Thyroid gland (tissue), 4 donors: ENCODE results near the gene ECHS1.

Source experiments
- POLR2A ChIP-seq, 2 donors: fragments of 450-650 bp; IDR thresholded peaks; one replicate each; pipeline ENCODE4 v1.6.1; 2017; ENCODE audit warnings: antibody characterized with exemption in 2 of 2, mild to moderate bottlenecking in 2 of 2, moderate library complexity in 1 of 2
- TF ChIP-seq, protein P1 (sequence below), 6 experiments: fragments of 200-600 bp in 3 of 6; fragments of 450-650 bp in 3 of 6; sonication (generic) in 3 of 6; IDR thresholded peaks; one replicate each; pipeline ENCODE4 v1.5.1; 2016 to 2019; ENCODE audit warnings: antibody characterized with exemption in 6 of 6, mild to moderate bottlenecking in 2 of 6, inconsistent platforms in 1 of 6, moderate library complexity in 1 of 6

DNA sequence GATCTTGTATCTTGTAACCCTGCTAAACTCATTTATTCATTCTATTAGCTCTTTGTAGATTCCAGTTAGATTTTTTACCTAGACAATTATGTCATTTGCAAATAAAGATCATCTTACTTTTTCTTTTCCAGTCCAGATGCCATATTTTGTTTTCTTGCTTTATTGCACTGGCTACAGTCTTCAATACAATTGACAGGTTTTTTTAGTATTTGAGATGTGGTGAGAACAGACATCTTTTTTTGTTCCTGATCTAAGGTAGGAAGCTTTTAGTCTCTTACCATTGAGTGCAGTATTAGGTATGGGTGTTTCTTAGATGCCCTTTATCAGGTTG is 39.2 kb upstream of the ECHS1 start:
- TF ChIP-seq, protein P1, sequence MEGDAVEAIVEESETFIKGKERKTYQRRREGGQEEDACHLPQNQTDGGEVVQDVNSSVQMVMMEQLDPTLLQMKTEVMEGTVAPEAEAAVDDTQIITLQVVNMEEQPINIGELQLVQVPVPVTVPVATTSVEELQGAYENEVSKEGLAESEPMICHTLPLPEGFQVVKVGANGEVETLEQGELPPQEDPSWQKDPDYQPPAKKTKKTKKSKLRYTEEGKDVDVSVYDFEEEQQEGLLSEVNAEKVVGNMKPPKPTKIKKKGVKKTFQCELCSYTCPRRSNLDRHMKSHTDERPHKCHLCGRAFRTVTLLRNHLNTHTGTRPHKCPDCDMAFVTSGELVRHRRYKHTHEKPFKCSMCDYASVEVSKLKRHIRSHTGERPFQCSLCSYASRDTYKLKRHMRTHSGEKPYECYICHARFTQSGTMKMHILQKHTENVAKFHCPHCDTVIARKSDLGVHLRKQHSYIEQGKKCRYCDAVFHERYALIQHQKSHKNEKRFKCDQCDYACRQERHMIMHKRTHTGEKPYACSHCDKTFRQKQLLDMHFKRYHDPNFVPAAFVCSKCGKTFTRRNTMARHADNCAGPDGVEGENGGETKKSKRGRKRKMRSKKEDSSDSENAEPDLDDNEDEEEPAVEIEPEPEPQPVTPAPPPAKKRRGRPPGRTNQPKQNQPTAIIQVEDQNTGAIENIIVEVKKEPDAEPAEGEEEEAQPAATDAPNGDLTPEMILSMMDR (IDR thresholded peaks at IDR 0.05): no peak
- no peak for TF ChIP-seq POLR2A (IDR thresholded peaks at IDR 0.05)
